Measurements from ENCODE around the gene CD109.

CD109 gene

DNA sequence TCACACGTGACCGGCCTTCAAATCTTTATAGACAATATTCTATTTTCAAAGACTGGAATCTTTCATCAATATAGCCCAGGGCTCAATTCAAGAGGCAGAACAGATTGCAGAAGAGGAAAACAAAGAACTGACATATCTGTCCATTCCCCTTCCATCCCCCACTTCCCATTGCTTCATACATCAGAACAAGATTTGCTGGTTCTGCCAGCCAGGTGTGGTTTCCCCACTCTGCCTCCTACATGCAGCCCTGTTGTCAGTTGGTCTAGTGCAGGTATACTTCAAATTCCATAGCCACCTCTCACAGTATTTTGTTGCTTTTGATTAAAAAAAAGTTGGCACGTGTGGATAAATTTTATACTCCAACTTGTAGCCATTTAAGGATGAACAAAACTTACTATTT lies 174.9 kb downstream of the CD109 start:
- no peak for DNase-seq

DNA sequence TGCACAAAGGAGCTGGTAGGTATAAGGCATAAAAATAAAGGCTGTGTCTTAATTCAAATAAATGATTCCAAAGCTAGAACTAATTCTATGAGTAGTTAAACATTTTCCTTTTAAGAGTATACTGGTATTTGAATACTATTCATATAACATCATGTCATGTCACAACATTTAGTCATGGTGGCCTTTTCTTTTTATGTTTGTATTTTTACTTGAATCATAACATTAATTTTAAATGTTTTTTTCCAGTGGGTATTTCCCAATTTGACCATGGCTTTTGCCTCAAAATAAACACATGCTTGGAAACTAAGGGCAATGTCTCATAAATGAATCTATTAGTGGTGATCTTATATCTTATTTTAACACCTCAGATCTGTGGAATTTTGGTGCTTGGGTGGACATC lies 177.1 kb downstream of the CD109 start:
- no peak for DNase-seq

Measured in femur (tissue), 1 donor.